HG02870 (cell line): ENCODE data around the gene SOX8.

Experiments used
- ATAC-seq: cut with Tn5 transposase; IDR thresholded peaks from one replicate; pipeline ENCODE4 v1.9.1; 2021; ENCODE audit warnings: mild to moderate bottlenecking, moderate library complexity; ENCODE audit not compliant: unreplicated experiment

The SOX8 gene

GRCh38 chr16:1003391-1004347 is 22.1 kb downstream of the SOX8 start:
- no peak for ATAC-seq

- ATAC-seq: no peak
Measured at GRCh38 chr16:1005286-1005685, 23.7 kb downstream of the SOX8 start.

- ATAC-seq: no peak
Measured at GRCh38 chr16:1006781-1007180, 25.2 kb downstream of the SOX8 start.

GRCh38 chr16:1007284-1007850 is 25.8 kb downstream of the SOX8 start:
- no peak for ATAC-seq

- no peak for ATAC-seq
Measured at GRCh38 chr16:1008085-1008484, 26.5 kb downstream of the SOX8 start.

- ATAC-seq: no peak
Measured at GRCh38 chr16:1009358-1010150, 28.0 kb downstream of the SOX8 start.

- ATAC-seq: no peak
Measured at GRCh38 chr16:1010251-1010650, 28.7 kb downstream of the SOX8 start.

GRCh38 chr16:1010815-1011214 is 29.2 kb downstream of the SOX8 start:
- no peak for ATAC-seq

GRCh38 chr16:1011316-1012082 is 29.9 kb downstream of the SOX8 start:
- ATAC-seq: no peak

- no peak for ATAC-seq
Measured at GRCh38 chr16:1012135-1012534, 30.6 kb downstream of the SOX8 start.

- ATAC-seq: no peak
Measured at GRCh38 chr16:1012722-1013592, 31.4 kb downstream of the SOX8 start.

GRCh38 chr16:1013593-1013900 is 32.0 kb downstream of the SOX8 start:
- ATAC-seq: no peak

GRCh38 chr16:1014221-1014620 is 32.7 kb downstream of the SOX8 start:
- ATAC-seq: no peak

- no peak for ATAC-seq
Measured at GRCh38 chr16:1014771-1015495, 33.4 kb downstream of the SOX8 start.

- no peak for ATAC-seq
Measured at GRCh38 chr16:1018447-1019198, 37.1 kb downstream of the SOX8 start.

- no peak for ATAC-seq
Measured at GRCh38 chr16:1019231-1020090, 37.9 kb downstream of the SOX8 start.

- ATAC-seq: no peak
Measured at GRCh38 chr16:1020091-1020399, 38.5 kb downstream of the SOX8 start.

- ATAC-seq: no peak
Measured at GRCh38 chr16:1020591-1020990, 39.0 kb downstream of the SOX8 start.
